K562 (cell line): ENCODE results near the gene ZMYND8. TPM values are rescaled to one million over a fixed set of nuclear protein-coding genes. Genes with fewer than 3 reads are reported as not detected.
A peak's percentile ranks its signal among the peaks of the same experiment; 100 is the strongest.

ENCODE experiments used
- ATF7 ChIP-seq: fragments of 450-650 bp; IDR thresholded peaks from 2 replicates; pipeline ENCODE4 v1.7.1; 2014; ENCODE audit warnings: mild to moderate bottlenecking, moderate library complexity
- CC2D1A ChIP-seq: fragments of 450-650 bp; IDR thresholded peaks from 2 replicates; pipeline ENCODE4 v1.6.1; 2017; ENCODE audit warnings: mild to moderate bottlenecking
- DLX4 ChIP-seq: fragments of 250-450 bp; sonication (Bioruptor Pico); IDR thresholded peaks from 2 replicates; pipeline ENCODE4 v1.6.1; 2021; ENCODE audit warnings: mild to moderate bottlenecking
- FOXK1 ChIP-seq: sonication (generic); formaldehyde crosslinking; IDR thresholded peaks from 2 replicates; pipeline ENCODE4 v1.8.0; 2022; ENCODE audit warnings: missing genetic modification reagents, mild to moderate bottlenecking, borderline replicate concordance
- HCFC1 ChIP-seq: IDR thresholded peaks from 2 replicates; pipeline ENCODE4 v1.6.1; 2012; ENCODE audit warnings: low read depth, low read length, improper control_type of control experiment
- L3MBTL2 ChIP-seq: fragments of 450-650 bp; IDR thresholded peaks from 2 replicates; pipeline ENCODE4 v1.6.1; 2016; ENCODE audit warnings: mild to moderate bottlenecking, moderate library complexity
- NR2C1 ChIP-seq, 2 experiments: fragments of 450-650 bp; IDR thresholded peaks; 2 replicates each; pipeline ENCODE4 v1.6.1; 2017; ENCODE audit warnings: mild to moderate bottlenecking in 2 of 2, antibody characterized with exemption in 1 of 2, inconsistent platforms in 1 of 2, missing compliant biosample characterization in 1 of 2, missing genetic modification characterization in 1 of 2
- NR2F6 ChIP-seq: fragments of 450-650 bp; formaldehyde crosslinking; IDR thresholded peaks from 2 replicates; pipeline ENCODE4 v1.4.0; 2020; ENCODE audit warnings: mild to moderate bottlenecking
- NRF1 ChIP-seq, 2 experiments: fragments of 450-650 bp; IDR thresholded peaks in 1 of 2; conservative IDR thresholded peaks in 1 of 2; 2 replicates each; pipeline ENCODE4 v1.6.1; 2014; ENCODE audit warnings: mild to moderate bottlenecking in 2 of 2
- SLC30A9 ChIP-seq: fragments of 250-450 bp; sonication (Bioruptor Pico); IDR thresholded peaks from 2 replicates; pipeline ENCODE4 v1.8.0; 2022; ENCODE audit warnings: mild to moderate bottlenecking, moderate library complexity
- SNAPC5 ChIP-seq: fragments of 250-450 bp; sonication (Bioruptor Pico); IDR thresholded peaks from 2 replicates; pipeline ENCODE4 v1.8.0; 2021; ENCODE audit warnings: moderate library complexity, mild to moderate bottlenecking, inconsistent platforms
- SUPT5H ChIP-seq: fragments of 450-650 bp; IDR thresholded peaks from 2 replicates; pipeline ENCODE4 v1.6.1; 2016
- THAP7 ChIP-seq: fragments of 250-450 bp; sonication (Bioruptor Pico); IDR thresholded peaks from 2 replicates; pipeline ENCODE4 v1.5.0; 2021
- ZNF263 ChIP-seq: sonication (generic); formaldehyde crosslinking; IDR thresholded peaks from 2 replicates; pipeline ENCODE4 v1.8.0; 2022; ENCODE audit warnings: mild to moderate bottlenecking, missing genetic modification reagents, borderline replicate concordance
- polyA plus RNA-seq, 8 experiments: library from polyadenylated mRNA; depleted of rRNA in 4 of 8; stranded (reverse) in 5 of 8; unstranded in 3 of 8; fragments of >200 nt; fragmentation: Nextera tagmentation in 2 of 8; fragmentation: Illumina TruSeq in 1 of 8; extraction: Ambion mirVana in 2 of 8; extraction: Trizol in 1 of 8; gene quantifications; 2 replicates each; pipeline versions ENCODE4 v1.2.1 to v1.2.3, GENCODE V29; 2011 to 2014; ENCODE audit warnings: inconsistent platforms in 1 of 8, missing spikeins in 1 of 8
- total RNA-seq, 7 experiments: library from RNA; depleted of rRNA in 6 of 7; stranded (reverse); fragments of >200 nt in 6 of 7; fragmentation: Illumina TruSeq in 2 of 7; extraction: Trizol in 2 of 7; gene quantifications; 2 replicates each; pipeline versions ENCODE4 v1.2.1 to v1.2.3, GENCODE V29; 2011 to 2021; ENCODE audit warnings: low replicate concordance in 1 of 7
- TF ChIP-seq, protein P1 (sequence below): fragments of 200-800 bp; sonication (Bioruptor generic); IDR thresholded peaks from 2 replicates; pipeline ENCODE4 v1.6.1; 2017; ENCODE audit warnings: missing genetic modification characterization, missing compliant biosample characterization
- TF ChIP-seq, protein P2 (sequence below): sonication (generic); formaldehyde crosslinking; IDR thresholded peaks from 2 replicates; pipeline ENCODE4 v1.8.1; 2023; ENCODE audit warnings: mild to moderate bottlenecking, missing genetic modification reagents
- TF ChIP-seq, protein P3 (sequence below): fragments of 200-800 bp; sonication (Bioruptor generic); IDR thresholded peaks from 2 replicates; pipeline ENCODE4 v1.6.1; 2017; ENCODE audit warnings: missing genetic modification characterization, missing compliant biosample characterization
- TF ChIP-seq, protein P4 (sequence below): fragments of 450-650 bp; IDR thresholded peaks from 2 replicates; pipeline ENCODE4 v1.6.1; 2016

The ZMYND8 gene
- total and polyA plus RNA-seq, 9 of the 15 experiments (the other 6 are each of a cell fraction or from before 2014, with no cell fraction given), result 31.8 to 148 (median 71.9) TPM

- TF ChIP-seq SNAPC5 (no peak), SLC30A9 (no peak), SUPT5H (peak; percentile 55; the same call in 1 of the 2 replicates), ATF7 (peak; percentile 91), DLX4 (CRISPR knock-in tag) (no peak), FOXK1 (CRISPR knock-in tag) (no peak), CC2D1A (peak; percentile 99), HCFC1 (peak; percentile 46; the same call in 1 of the 2 replicates), NR2C1 (IDR thresholded peaks at IDR 0.05) (no peak), NR2C1 (tag; IDR thresholded peaks at IDR 0.05) (peak; percentile 68; the same call in 1 of the 2 replicates), NR2F6 (no peak), THAP7 (CRISPR knock-in tag) (no peak), L3MBTL2 (peak; percentile 70), NRF1 (conservative IDR thresholded peaks at IDR 0.05 in 1 of 2, IDR thresholded peaks at IDR 0.05 in 1 of 2) (peak; percentile 64 to 70; a peak in 3 of 4 replicates), ZNF263 (CRISPR knock-in tag) (peak; percentile 52; the same call in 1 of the 2 replicates)
- TF ChIP-seq, protein P1, sequence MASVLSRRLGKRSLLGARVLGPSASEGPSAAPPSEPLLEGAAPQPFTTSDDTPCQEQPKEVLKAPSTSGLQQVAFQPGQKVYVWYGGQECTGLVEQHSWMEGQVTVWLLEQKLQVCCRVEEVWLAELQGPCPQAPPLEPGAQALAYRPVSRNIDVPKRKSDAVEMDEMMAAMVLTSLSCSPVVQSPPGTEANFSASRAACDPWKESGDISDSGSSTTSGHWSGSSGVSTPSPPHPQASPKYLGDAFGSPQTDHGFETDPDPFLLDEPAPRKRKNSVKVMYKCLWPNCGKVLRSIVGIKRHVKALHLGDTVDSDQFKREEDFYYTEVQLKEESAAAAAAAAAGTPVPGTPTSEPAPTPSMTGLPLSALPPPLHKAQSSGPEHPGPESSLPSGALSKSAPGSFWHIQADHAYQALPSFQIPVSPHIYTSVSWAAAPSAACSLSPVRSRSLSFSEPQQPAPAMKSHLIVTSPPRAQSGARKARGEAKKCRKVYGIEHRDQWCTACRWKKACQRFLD (CRISPR knock-in tag), result no peak
- TF ChIP-seq, protein P2, sequence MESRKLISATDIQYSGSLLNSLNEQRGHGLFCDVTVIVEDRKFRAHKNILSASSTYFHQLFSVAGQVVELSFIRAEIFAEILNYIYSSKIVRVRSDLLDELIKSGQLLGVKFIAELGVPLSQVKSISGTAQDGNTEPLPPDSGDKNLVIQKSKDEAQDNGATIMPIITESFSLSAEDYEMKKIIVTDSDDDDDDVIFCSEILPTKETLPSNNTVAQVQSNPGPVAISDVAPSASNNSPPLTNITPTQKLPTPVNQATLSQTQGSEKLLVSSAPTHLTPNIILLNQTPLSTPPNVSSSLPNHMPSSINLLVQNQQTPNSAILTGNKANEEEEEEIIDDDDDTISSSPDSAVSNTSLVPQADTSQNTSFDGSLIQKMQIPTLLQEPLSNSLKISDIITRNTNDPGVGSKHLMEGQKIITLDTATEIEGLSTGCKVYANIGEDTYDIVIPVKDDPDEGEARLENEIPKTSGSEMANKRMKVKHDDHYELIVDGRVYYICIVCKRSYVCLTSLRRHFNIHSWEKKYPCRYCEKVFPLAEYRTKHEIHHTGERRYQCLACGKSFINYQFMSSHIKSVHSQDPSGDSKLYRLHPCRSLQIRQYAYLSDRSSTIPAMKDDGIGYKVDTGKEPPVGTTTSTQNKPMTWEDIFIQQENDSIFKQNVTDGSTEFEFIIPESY (CRISPR knock-in tag), result peak; percentile 56; the same call in 1 of the 2 replicates
- TF ChIP-seq, protein P3, sequence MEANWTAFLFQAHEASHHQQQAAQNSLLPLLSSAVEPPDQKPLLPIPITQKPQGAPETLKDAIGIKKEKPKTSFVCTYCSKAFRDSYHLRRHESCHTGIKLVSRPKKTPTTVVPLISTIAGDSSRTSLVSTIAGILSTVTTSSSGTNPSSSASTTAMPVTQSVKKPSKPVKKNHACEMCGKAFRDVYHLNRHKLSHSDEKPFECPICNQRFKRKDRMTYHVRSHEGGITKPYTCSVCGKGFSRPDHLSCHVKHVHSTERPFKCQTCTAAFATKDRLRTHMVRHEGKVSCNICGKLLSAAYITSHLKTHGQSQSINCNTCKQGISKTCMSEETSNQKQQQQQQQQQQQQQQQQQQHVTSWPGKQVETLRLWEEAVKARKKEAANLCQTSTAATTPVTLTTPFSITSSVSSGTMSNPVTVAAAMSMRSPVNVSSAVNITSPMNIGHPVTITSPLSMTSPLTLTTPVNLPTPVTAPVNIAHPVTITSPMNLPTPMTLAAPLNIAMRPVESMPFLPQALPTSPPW (CRISPR knock-in tag), result no peak
- TF ChIP-seq, protein P4, sequence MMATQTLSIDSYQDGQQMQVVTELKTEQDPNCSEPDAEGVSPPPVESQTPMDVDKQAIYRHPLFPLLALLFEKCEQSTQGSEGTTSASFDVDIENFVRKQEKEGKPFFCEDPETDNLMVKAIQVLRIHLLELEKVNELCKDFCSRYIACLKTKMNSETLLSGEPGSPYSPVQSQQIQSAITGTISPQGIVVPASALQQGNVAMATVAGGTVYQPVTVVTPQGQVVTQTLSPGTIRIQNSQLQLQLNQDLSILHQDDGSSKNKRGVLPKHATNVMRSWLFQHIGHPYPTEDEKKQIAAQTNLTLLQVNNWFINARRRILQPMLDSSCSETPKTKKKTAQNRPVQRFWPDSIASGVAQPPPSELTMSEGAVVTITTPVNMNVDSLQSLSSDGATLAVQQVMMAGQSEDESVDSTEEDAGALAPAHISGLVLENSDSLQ, result peak; percentile 87
Measured at GRCh38 chr20:47360297-47361056, 4.0 kb upstream of the ZMYND8 start (continued).
